Epithelial cell of proximal tubule (primary cell): ENCODE measurements around the gene HRH2. TPM values are rescaled to one million over a fixed set of nuclear protein-coding genes. Genes with fewer than 3 reads are reported as not detected.
"Not testable (repeated sequence)": the region's sequence is repeated elsewhere in the genome, so short reads cannot be mapped to it uniquely, and the experiment has no call there.

ENCODE experiments used
- DNase-seq: peaks from one replicate; pipeline ENCODE4 v3.0.0-alpha.2; 2011; ENCODE audit warnings: low read depth
- H3K4me3 ChIP-seq: 2 replicates; pipeline ENCODE4 v1.5.1; 2011; ENCODE audit warnings: low read depth, mild to moderate bottlenecking, low read length
- total RNA-seq: library from RNA; depleted of rRNA; stranded (reverse); fragments of >200 nt; gene quantifications from 2 replicates; pipeline ENCODE4 v1.2.3, GENCODE V29; 2015
- TF ChIP-seq, protein P1 (sequence below): conservative IDR thresholded peaks from 2 replicates; pipeline ENCODE4 v1.5.1; 2012; ENCODE audit warnings: low read depth, mild to moderate bottlenecking, low read length

HRH2 gene
- total RNA-seq, 1 donor from 2014 or later, result 0.29 TPM

DNA sequence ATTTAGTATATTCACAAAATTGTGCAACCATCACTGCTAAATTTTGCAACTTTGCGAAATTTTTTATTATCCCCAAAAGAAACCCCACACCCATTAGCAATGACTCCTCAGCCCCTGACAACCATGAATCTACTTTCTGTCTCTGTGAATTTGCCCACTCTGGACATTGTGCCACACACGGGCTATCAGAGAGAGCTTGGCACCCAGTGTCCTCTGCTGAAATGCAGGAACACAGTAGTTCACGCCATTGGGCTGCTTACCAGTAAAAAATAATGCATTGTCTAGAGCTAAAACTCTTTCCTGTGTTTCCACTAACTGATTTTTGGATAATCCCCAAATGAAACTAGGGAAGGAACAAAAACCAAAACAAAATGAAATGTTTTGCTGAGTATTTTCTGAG, 60.0 kb downstream of the HRH2 start:
- no peak for DNase-seq
- TF ChIP-seq, protein P1, sequence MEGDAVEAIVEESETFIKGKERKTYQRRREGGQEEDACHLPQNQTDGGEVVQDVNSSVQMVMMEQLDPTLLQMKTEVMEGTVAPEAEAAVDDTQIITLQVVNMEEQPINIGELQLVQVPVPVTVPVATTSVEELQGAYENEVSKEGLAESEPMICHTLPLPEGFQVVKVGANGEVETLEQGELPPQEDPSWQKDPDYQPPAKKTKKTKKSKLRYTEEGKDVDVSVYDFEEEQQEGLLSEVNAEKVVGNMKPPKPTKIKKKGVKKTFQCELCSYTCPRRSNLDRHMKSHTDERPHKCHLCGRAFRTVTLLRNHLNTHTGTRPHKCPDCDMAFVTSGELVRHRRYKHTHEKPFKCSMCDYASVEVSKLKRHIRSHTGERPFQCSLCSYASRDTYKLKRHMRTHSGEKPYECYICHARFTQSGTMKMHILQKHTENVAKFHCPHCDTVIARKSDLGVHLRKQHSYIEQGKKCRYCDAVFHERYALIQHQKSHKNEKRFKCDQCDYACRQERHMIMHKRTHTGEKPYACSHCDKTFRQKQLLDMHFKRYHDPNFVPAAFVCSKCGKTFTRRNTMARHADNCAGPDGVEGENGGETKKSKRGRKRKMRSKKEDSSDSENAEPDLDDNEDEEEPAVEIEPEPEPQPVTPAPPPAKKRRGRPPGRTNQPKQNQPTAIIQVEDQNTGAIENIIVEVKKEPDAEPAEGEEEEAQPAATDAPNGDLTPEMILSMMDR, result no peak
- no peak overlapping the region for H3K4me3 ChIP-seq

DNA sequence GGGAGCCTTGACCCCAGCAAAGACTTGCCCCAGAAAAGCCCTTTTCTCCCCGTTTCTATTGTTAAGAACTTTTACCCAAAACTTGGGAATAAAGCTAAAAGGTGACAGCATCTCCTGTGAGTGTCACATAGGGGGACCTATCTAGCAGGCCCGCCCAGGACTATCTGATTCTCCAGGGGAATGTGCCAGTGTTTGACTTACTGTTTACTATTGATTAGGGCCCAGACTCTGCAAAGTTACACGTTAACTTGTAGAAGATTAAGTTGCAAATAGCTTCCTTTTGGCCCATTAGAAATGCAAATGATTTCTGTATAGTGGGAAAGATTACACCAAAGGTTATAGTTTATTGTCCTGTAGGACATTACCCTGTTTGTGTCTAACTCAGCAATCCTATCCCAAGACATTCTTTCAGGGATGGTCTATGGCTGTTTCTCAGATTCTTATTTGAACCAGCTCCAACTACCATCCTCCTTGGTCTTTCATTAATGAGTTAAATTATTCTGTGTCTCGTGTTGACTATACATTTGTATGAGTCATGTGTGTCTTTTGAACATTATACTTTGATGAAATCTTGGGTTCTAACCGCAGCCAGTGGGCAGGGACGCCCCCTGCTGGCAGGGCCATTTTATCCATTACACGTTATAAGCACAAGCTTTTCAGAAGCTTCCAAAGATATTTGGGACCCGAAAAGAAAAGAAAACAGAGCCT, 60.7 kb downstream of the HRH2 start:
- DNase-seq, result no peak
- H3K4me3 ChIP-seq, result no peak overlapping the region
- TF ChIP-seq, protein P1, result peak; percentile 71

DNA sequence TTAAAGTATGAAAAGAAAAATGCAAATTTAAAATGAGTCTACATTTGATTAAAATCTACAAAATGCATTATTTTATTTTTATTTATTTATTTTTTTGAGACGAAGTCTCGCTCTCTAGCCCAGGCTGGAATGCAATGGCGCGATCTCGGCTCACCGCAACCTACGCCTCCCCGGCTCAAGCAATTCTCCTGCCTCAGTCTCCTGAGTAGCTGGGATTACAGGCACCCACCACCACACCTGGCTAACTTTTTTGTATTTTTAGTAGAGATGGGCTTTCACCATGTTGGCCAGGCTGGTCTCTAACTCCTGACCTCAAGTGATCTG, 61.2 kb downstream of the HRH2 start:
- not testable (repeated sequence) for H3K4me3 ChIP-seq, DNase-seq

DNA sequence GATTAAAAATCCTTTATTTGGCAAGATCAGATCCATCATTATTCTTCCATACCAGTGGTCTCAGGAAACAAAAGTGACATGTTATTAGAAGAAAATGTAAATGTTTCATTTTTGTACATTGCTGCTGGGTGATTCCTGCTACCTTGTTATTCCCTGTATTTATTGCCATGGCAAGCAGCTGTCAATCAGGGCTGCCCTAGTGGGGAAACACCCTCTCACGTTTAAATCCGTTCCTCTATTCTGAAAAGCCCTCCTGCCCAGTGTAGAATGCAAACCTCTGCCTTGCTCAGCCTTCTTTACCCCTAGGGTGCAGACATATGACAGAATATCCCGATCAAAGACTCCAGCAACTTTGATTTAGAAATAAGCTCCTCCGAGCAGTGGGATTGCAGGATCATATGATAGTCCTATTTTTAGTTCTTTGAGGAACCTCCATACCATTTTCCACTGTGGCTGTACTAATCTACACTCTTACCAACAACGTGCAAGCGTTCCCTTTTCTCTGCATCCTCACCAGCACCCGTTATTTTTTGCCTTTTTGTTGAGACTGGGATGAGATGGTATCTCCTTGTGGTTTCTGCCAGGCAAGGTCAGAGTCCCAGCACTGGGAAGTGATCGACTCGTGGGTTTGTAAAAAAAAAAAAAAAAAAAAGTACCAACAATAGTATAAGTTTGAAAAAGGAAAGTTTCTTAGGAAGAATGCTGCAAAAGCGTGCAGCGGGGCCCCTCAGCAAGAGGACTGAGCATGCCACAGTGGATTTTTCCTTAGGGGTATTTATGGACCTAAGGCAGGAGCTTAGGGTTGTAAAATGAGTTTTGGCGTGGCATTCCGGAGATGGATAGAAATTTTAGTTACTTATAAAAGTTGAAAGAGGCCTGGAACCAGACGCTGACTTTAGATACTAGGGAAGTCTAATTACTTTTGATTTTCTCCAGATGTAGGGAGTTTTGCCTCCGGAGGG, 66.7 kb downstream of the HRH2 start:
- TF ChIP-seq, protein P1, result no peak
- DNase-seq, result no peak
- no peak overlapping the region for H3K4me3 ChIP-seq

DNA sequence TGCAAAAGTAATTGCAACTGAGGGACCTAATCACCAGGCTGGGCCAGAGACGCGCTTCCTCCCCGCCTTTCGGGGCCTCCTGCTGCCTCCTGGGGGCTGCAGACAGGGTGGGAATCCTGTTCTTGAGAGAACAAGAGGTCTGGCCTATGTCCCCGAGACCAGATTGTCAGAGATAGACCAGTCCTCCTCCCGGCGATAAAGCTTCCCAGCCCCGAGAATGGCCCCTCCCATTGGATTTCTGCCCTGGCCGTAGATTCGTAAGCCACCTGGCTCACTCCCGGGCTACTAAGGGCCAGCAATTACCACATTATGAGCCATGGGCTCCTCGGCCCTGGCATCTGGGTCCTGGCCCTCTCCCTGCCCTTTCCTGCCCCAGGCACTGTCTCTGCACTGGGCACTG, 70.4 kb downstream of the HRH2 start:
- no peak overlapping the region for H3K4me3 ChIP-seq
- TF ChIP-seq, protein P1, result no peak
- DNase-seq, result no peak

DNA sequence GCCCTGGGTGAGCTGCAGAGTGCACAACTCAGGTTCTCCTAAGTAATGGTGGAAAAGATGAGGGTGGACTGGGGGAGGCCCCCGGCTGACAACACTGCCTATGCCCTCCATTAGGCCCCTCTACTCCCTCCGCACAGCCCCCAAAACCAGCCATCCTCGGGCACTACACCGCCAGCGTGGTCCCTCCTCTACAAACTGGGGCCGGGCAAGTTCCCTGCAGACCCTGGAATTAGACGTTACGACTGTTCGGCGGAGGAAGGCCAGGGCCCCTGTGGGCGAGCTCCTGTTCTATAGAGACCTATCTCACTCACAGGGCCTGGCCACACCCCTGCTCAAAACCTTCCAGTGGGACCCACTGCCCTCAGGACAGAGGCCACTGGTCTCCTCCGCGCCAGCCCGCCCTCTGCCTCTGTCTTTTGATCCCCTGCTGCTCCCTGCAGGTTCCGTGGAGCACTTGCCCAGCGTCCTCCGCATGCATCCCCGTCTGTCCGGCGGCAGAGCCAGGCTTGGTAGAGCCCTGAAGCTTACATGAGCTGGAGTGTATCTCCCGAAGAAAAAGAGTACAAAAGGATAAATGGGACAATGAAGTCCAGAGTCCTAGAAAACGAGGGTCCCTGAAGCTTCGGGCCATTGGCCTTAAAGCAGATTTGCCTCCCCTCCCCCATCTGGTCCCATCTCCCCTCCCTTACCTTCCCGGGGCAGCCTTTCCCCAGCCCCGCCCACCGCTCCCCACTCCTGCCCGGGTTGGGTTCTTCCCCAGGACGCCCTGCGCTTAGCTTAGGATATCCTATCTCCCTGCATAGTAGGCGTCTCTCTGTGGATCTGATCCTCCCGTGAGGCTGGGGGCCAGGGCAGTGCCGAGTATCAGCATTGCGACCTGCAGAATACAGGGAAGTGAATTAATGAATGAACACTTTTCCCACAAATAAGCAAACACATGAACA, 71.3 kb downstream of the HRH2 start:
- no peak for DNase-seq
- TF ChIP-seq, protein P1, result no peak
- H3K4me3 ChIP-seq, result no peak overlapping the region

DNA sequence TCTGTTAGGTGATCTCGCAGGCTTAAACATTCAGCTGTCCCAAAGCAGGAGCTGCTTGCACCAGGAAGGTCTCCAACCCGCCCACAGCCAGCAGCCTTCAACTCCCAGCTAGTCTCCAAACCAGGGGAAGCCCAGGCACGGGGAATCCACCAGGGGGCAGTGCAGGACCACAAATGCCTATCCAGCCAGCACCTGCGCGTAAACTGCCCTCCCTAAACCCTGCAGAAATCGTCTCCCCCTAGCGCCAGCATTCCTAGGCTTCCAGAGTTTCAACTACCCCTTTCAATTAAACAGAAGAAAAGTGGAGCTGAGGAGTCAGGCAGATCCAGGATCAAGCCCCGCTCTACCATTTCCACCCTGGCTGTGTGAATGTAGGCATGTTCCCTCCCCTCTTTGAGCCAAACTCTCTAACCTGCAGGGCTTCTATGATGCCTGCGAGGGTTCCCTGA, 72.0 kb downstream of the HRH2 start:
- TF ChIP-seq, protein P1, result peak; percentile 97
- H3K4me3 ChIP-seq, result no peak overlapping the region
- peak; percentile 30 for DNase-seq
